Trophoblast cell (in vitro differentiated cells and primary cell): ENCODE results near the gene KCNJ15.

Source experiments
- DNase-seq, 2 donors: peaks; one replicate each; pipeline ENCODE4 v3.0.0-alpha.2; 2016
- H2AFZ ChIP-seq: 2 replicates; pipeline ENCODE4 v1.6.1; 2013; ENCODE audit warnings: low read length, moderate library complexity, mild to moderate bottlenecking; ENCODE audit not compliant: insufficient read depth, poor library complexity
- H2AK5ac ChIP-seq: 2 replicates; pipeline ENCODE4 v1.6.1; 2013; ENCODE audit warnings: mild to moderate bottlenecking, low read length
- H2BK120ac ChIP-seq: 2 replicates; pipeline ENCODE4 v1.6.1; 2013; ENCODE audit warnings: low read length, mild to moderate bottlenecking, moderate library complexity; ENCODE audit not compliant: insufficient read depth, poor library complexity
- H2BK12ac ChIP-seq: 2 replicates; pipeline ENCODE4 v1.6.1; 2013; ENCODE audit warnings: mild to moderate bottlenecking, low read length, moderate library complexity
- H2BK5ac ChIP-seq: 2 replicates; pipeline ENCODE4 v1.6.1; 2013; ENCODE audit warnings: low read length, low read depth, moderate library complexity, mild to moderate bottlenecking; ENCODE audit not compliant: poor library complexity
- H3K14ac ChIP-seq: 2 replicates; pipeline ENCODE4 v1.6.1; 2013; ENCODE audit warnings: mild to moderate bottlenecking, low read length
- H3K18ac ChIP-seq: 2 replicates; pipeline ENCODE4 v1.6.1; 2013; ENCODE audit warnings: mild to moderate bottlenecking, low read length
- H3K23ac ChIP-seq: 2 replicates; pipeline ENCODE4 v1.6.1; 2013; ENCODE audit warnings: low read length
- H3K27ac ChIP-seq: 2 replicates; pipeline ENCODE4 v1.5.1; 2013; ENCODE audit warnings: low read depth, mild to moderate bottlenecking, inconsistent platforms, low read length, moderate library complexity
- H3K27me3 ChIP-seq: 2 replicates; pipeline ENCODE4 v1.6.1; 2013; ENCODE audit warnings: inconsistent platforms, mild to moderate bottlenecking, low read length, moderate library complexity; ENCODE audit not compliant: insufficient read depth
- H3K36me3 ChIP-seq, 2 experiments: 1 replicate in 1 of 2; 2 replicates in 1 of 2; pipeline ENCODE4 v1.6.1; 2013; ENCODE audit warnings: low read length in 2 of 2, mild to moderate bottlenecking in 2 of 2, moderate library complexity in 1 of 2; ENCODE audit not compliant: insufficient read depth in 2 of 2, control insufficient read depth in 1 of 2
- H3K4ac ChIP-seq: 2 replicates; pipeline ENCODE4 v1.6.1; 2013; ENCODE audit warnings: low read depth, mild to moderate bottlenecking, low read length, moderate library complexity
- H3K4me1 ChIP-seq, 2 experiments: 1 replicate in 1 of 2; 2 replicates in 1 of 2; pipeline ENCODE4 v1.6.1; 2013; ENCODE audit warnings: low read length in 2 of 2, mild to moderate bottlenecking in 2 of 2, moderate library complexity in 1 of 2; ENCODE audit not compliant: insufficient read depth in 2 of 2, control insufficient read depth in 1 of 2
- H3K4me2 ChIP-seq: 2 replicates; pipeline ENCODE4 v1.6.1; 2013; ENCODE audit warnings: inconsistent platforms, mild to moderate bottlenecking, low read length, moderate library complexity
- H3K4me3 ChIP-seq: 2 replicates; pipeline ENCODE4 v1.5.1; 2013; ENCODE audit warnings: mild to moderate bottlenecking, low read depth, low read length, inconsistent platforms
- H3K79me1 ChIP-seq: one replicate; pipeline ENCODE4 v1.6.1; 2013; ENCODE audit warnings: low read length
- H3K79me2 ChIP-seq: 2 replicates; pipeline ENCODE4 v1.6.1; 2013; ENCODE audit warnings: low read length, mild to moderate bottlenecking; ENCODE audit not compliant: control insufficient read depth, insufficient read depth, poor library complexity
- H3K9ac ChIP-seq: 2 replicates; pipeline ENCODE4 v1.6.1; 2013; ENCODE audit warnings: mild to moderate bottlenecking, low read length
- H3K9me3 ChIP-seq: 2 replicates; pipeline ENCODE4 v1.6.1; 2013; ENCODE audit warnings: low read depth, mild to moderate bottlenecking, control low read depth, inconsistent platforms, low read length; ENCODE audit not compliant: insufficient read depth
- H4K12ac ChIP-seq: 2 replicates; pipeline ENCODE4 v1.6.1; 2013; ENCODE audit warnings: low read depth, mild to moderate bottlenecking, low read length, moderate library complexity
- H4K8ac ChIP-seq: 2 replicates; pipeline ENCODE4 v1.6.1; 2013; ENCODE audit warnings: low read depth, mild to moderate bottlenecking, low read length, moderate library complexity
- H4K91ac ChIP-seq: one replicate; pipeline ENCODE4 v1.6.1; 2013; ENCODE audit warnings: low read depth, mild to moderate bottlenecking, low read length, moderate library complexity
- whole genome bisulfite sequencing: extraction: QIAGEN DNeasy Blood & Tissue Kit; methylation state at CpG from one replicate; pipeline ENCODE4 v1.1.7; 2013; ENCODE audit warnings: missing lambda C conversion rate; ENCODE audit not compliant: insufficient read length, insufficient coverage; ENCODE audit errors: extremely low coverage; 5-methylcytosine and 5-hydroxymethylcytosine counted together

The KCNJ15 gene

GRCh38 chr21:38273745-38274542 lies 17.2 kb downstream of the KCNJ15 start:
- no peaks in the 10 kb centered on the region for H3K79me2 ChIP-seq
- no peak overlapping the region for H3K9ac ChIP-seq
- no peak overlapping the region for H4K91ac ChIP-seq
- H3K4me1 ChIP-seq, result peaks cover 4 to 6% of the 10 kb centered on the region in 2 experiments
- no peak overlapping the region for H3K4ac ChIP-seq
- H3K27me3 ChIP-seq, result no peaks in the 10 kb centered on the region
- no peaks in the 10 kb centered on the region for H3K9me3 ChIP-seq
- H2BK120ac ChIP-seq, result no peak overlapping the region
- DNase-seq, result no peak
- no peak overlapping the region for H3K14ac ChIP-seq
- H4K12ac ChIP-seq, result no peak overlapping the region
- no peak overlapping the region for H3K18ac ChIP-seq
- H3K36me3 ChIP-seq, result no peaks in the 10 kb centered on the region
- H4K8ac ChIP-seq, result no peak overlapping the region
- H2BK5ac ChIP-seq, result no peak overlapping the region
- no peak overlapping the region for H2AK5ac ChIP-seq
- H3K4me3 ChIP-seq, result no peak overlapping the region
- no peak overlapping the region for H3K4me2 ChIP-seq
- H2AFZ ChIP-seq, result no peak overlapping the region
- no peak overlapping the region for H3K23ac ChIP-seq
- no CpG with 5 or more reads among the region's 8 CpGs for WGBS
- no peak overlapping the region for H2BK12ac ChIP-seq
- H3K27ac ChIP-seq, result no peak overlapping the region
- H3K79me1 ChIP-seq, result peaks cover 2% of the 10 kb centered on the region

GRCh38 chr21:38277501-38278131 lies 20.8 kb downstream of the KCNJ15 start:
- Histone ChIP-seq H2AK5ac (no peak overlapping the region), H2BK120ac (no peak overlapping the region), H3K18ac (no peak overlapping the region), H3K27me3 (no peaks in the 10 kb centered on the region), H3K4me2 (no peak overlapping the region), H2AFZ (no peak overlapping the region), H3K14ac (no peak overlapping the region), H4K91ac (no peak overlapping the region), H3K79me2 (no peaks in the 10 kb centered on the region), H3K23ac (no peak overlapping the region), H3K9me3 (no peaks in the 10 kb centered on the region), H3K4me3 (no peak overlapping the region), H3K4me1 (no peaks in the 10 kb centered on the region), H3K36me3 (no peaks in the 10 kb centered on the region), H2BK12ac (no peak overlapping the region), H3K9ac (no peak overlapping the region), H3K4ac (no peak overlapping the region), H2BK5ac (no peak overlapping the region), H3K27ac (no peak overlapping the region), H3K79me1 (no peaks in the 10 kb centered on the region), H4K12ac (no peak overlapping the region), H4K8ac (no peak overlapping the region)
- no CpG with 5 or more reads among the region's 9 CpGs for WGBS
- DNase-seq, result peak; percentile 80 to 86

GRCh38 chr21:38280454-38280853 lies 23.7 kb downstream of the KCNJ15 start:
- no peak overlapping the region for H3K4me3 ChIP-seq
- no peaks in the 10 kb centered on the region for H3K9me3 ChIP-seq
- no peak overlapping the region for H4K8ac ChIP-seq
- no peak overlapping the region for H3K18ac ChIP-seq
- no peak overlapping the region for H3K14ac ChIP-seq
- H2AK5ac ChIP-seq, result no peak overlapping the region
- H3K4ac ChIP-seq, result no peak overlapping the region
- H3K9ac ChIP-seq, result no peak overlapping the region
- no peak overlapping the region for H2AFZ ChIP-seq
- H3K27me3 ChIP-seq, result no peaks in the 10 kb centered on the region
- no peaks in the 10 kb centered on the region for H3K79me2 ChIP-seq
- no peaks in the 10 kb centered on the region for H3K36me3 ChIP-seq
- no peak overlapping the region for H2BK12ac ChIP-seq
- H2BK120ac ChIP-seq, result no peak overlapping the region
- H4K91ac ChIP-seq, result no peak overlapping the region
- H3K27ac ChIP-seq, result no peak overlapping the region
- H3K23ac ChIP-seq, result no peak overlapping the region
- H4K12ac ChIP-seq, result no peak overlapping the region
- H3K4me1 ChIP-seq, result no peaks in the 10 kb centered on the region
- H3K4me2 ChIP-seq, result no peak overlapping the region
- no peak for DNase-seq
- no peak overlapping the region for H2BK5ac ChIP-seq
- no CpG with 5 or more reads among the region's 5 CpGs for WGBS
- no peaks in the 10 kb centered on the region for H3K79me1 ChIP-seq

- no peak overlapping the region for H3K18ac ChIP-seq
- DNase-seq, result no peak
- H3K27me3 ChIP-seq, result no peaks in the 10 kb centered on the region
- H2AK5ac ChIP-seq, result no peak overlapping the region
- no CpG with 5 or more reads among the region's 6 CpGs for WGBS
- H3K4ac ChIP-seq, result no peak overlapping the region
- H3K4me3 ChIP-seq, result no peak overlapping the region
- H4K8ac ChIP-seq, result no peak overlapping the region
- H3K27ac ChIP-seq, result no peak overlapping the region
- H2BK12ac ChIP-seq, result no peak overlapping the region
- H3K4me1 ChIP-seq, result no peaks in the 10 kb centered on the region
- H3K9ac ChIP-seq, result no peak overlapping the region
- H2BK5ac ChIP-seq, result no peak overlapping the region
- no peak overlapping the region for H4K12ac ChIP-seq
- no peak overlapping the region for H3K4me2 ChIP-seq
- no peaks in the 10 kb centered on the region for H3K9me3 ChIP-seq
- no peak overlapping the region for H2AFZ ChIP-seq
- no peak overlapping the region for H4K91ac ChIP-seq
- H3K79me2 ChIP-seq, result no peaks in the 10 kb centered on the region
- H2BK120ac ChIP-seq, result no peak overlapping the region
- no peak overlapping the region for H3K14ac ChIP-seq
- no peaks in the 10 kb centered on the region for H3K79me1 ChIP-seq
- no peaks in the 10 kb centered on the region for H3K36me3 ChIP-seq
- H3K23ac ChIP-seq, result no peak overlapping the region
Measured at GRCh38 chr21:38280867-38281266, 24.1 kb downstream of the KCNJ15 start.
